Activated naive CD8-positive, alpha-beta T cell treated with anti-CD3 and anti-CD28 coated beads, Interleukin-2, amount 10 ng/mL, durations not matched to agents 7 days and 5 days (primary cell): ENCODE results near the gene SLC30A10. TPM values are rescaled to one million over a fixed set of nuclear protein-coding genes. Genes with fewer than 3 reads are reported as not detected.
"Not testable (repeated sequence)": the region's sequence is repeated elsewhere in the genome, so short reads cannot be mapped to it uniquely, and the experiment has no call there.

Experiments used
- ATAC-seq: fragments of 150-1000 bp; cut with Tn5 transposase; one replicate; pipeline ENCODE4 v1.10.0; 2021; ENCODE audit warnings: low read depth, moderate library complexity
- POLR2A ChIA-PET: fragments of 350-600 bp; sonication (Branson Sonifier 250); formaldehyde crosslinking; loops from one replicate; lab custom pipeline; 2021; ENCODE audit warnings: antibody characterized with exemption; lab: Charles Lee
- DNase-seq: peaks from one replicate; pipeline ENCODE4 v3.0.0; 2021
- H3K27ac Mint-ChIP-seq: one replicate; pipeline ENCODE4 v1.8.0; 2022; ENCODE audit warnings: mild to moderate bottlenecking, mixed read lengths
- H3K27me3 Mint-ChIP-seq: one replicate; pipeline ENCODE4 v1.8.0; 2022; ENCODE audit warnings: mild to moderate bottlenecking, moderate library complexity, mixed read lengths
- H3K36me3 Mint-ChIP-seq: one replicate; pipeline ENCODE4 v1.8.0; 2021; ENCODE audit warnings: mild to moderate bottlenecking, mixed read lengths
- H3K4me1 Mint-ChIP-seq: one replicate; pipeline ENCODE4 v1.8.0; 2021; ENCODE audit warnings: mixed read lengths
- H3K4me3 Mint-ChIP-seq: one replicate; pipeline ENCODE4 v1.8.0; 2022; ENCODE audit warnings: mild to moderate bottlenecking, moderate library complexity, mixed read lengths
- H3K9me3 Mint-ChIP-seq: one replicate; pipeline ENCODE4 v1.8.0; 2021; ENCODE audit warnings: mixed read lengths
- total RNA-seq, 2 experiments: library from RNA; stranded (reverse); gene quantifications; one replicate each; pipeline ENCODE4 v1.2.3, GENCODE V29; 2021

The SLC30A10 gene
- total RNA-seq, 2 experiments from 2014 or later = not detected

GRCh38 chr1:219898375-219898774 lies 30.0 kb downstream of the SLC30A10 start:
- Mint-ChIP-seq H3K36me3 (no peaks in the 10 kb centered on the region), H3K27me3 (peaks cover 5% of the 10 kb centered on the region)

GRCh38 chr1:219897914-219898313 lies 30.4 kb downstream of the SLC30A10 start:
- H3K27me3 Mint-ChIP-seq = peaks cover 5% of the 10 kb centered on the region
- POLR2A ChIA-PET = no interaction called here
- no peak overlapping the region for H3K4me3 Mint-ChIP-seq
- no peaks in the 10 kb centered on the region for H3K36me3 Mint-ChIP-seq
- no peak overlapping the region for H3K27ac Mint-ChIP-seq
- H3K4me1 Mint-ChIP-seq = no peaks in the 10 kb centered on the region
- ATAC-seq = no peak
- no peaks in the 10 kb centered on the region for H3K9me3 Mint-ChIP-seq
- no peak for DNase-seq

More at GRCh38 chr1:219898375-219898774, 30.0 kb downstream of the SLC30A10 start:
- POLR2A ChIA-PET = no interaction called here
- H3K27ac Mint-ChIP-seq = no peak overlapping the region
- ATAC-seq (no peak), DNase-seq (no peak)
- no peaks in the 10 kb centered on the region for H3K4me1 Mint-ChIP-seq
- H3K9me3 Mint-ChIP-seq = no peaks in the 10 kb centered on the region
- no peak overlapping the region for H3K4me3 Mint-ChIP-seq

GRCh38 chr1:219892271-219892670 lies 36.1 kb downstream of the SLC30A10 start:
- H3K4me1 Mint-ChIP-seq, DNase-seq, H3K27me3 Mint-ChIP-seq, H3K27ac Mint-ChIP-seq, POLR2A ChIA-PET, ATAC-seq, H3K4me3 Mint-ChIP-seq, H3K36me3 Mint-ChIP-seq, H3K9me3 Mint-ChIP-seq: not testable (repeated sequence)

- ATAC-seq, H3K4me1 Mint-ChIP-seq, DNase-seq, H3K27me3 Mint-ChIP-seq, H3K36me3 Mint-ChIP-seq, POLR2A ChIA-PET, H3K9me3 Mint-ChIP-seq, H3K27ac Mint-ChIP-seq, H3K4me3 Mint-ChIP-seq: not testable (repeated sequence)
Measured at GRCh38 chr1:219891846-219892245, 36.5 kb downstream of the SLC30A10 start.

- H3K4me3 Mint-ChIP-seq, H3K27ac Mint-ChIP-seq, H3K36me3 Mint-ChIP-seq, H3K27me3 Mint-ChIP-seq, H3K4me1 Mint-ChIP-seq, POLR2A ChIA-PET, DNase-seq, ATAC-seq, H3K9me3 Mint-ChIP-seq: not testable (repeated sequence)
Measured at GRCh38 chr1:219888667-219889066, 39.7 kb downstream of the SLC30A10 start.

- ATAC-seq (no peak), DNase-seq (no peak)
- Mint-ChIP-seq H3K36me3 (no peaks in the 10 kb centered on the region), H3K27ac (no peak overlapping the region), H3K4me3 (no peak overlapping the region), H3K4me1 (no peaks in the 10 kb centered on the region), H3K27me3 (peaks cover 8% of the 10 kb centered on the region), H3K9me3 (no peaks in the 10 kb centered on the region)
- POLR2A ChIA-PET = no interaction called here
Measured at GRCh38 chr1:219885680-219886079, 42.7 kb downstream of the SLC30A10 start.

- DNase-seq = no peak
- POLR2A ChIA-PET = no interaction called here
- Mint-ChIP-seq H3K9me3 (no peaks in the 10 kb centered on the region), H3K27ac (no peak overlapping the region), H3K36me3 (no peaks in the 10 kb centered on the region), H3K27me3 (peaks cover 10% of the 10 kb centered on the region), H3K4me1 (no peaks in the 10 kb centered on the region), H3K4me3 (no peak overlapping the region)
- ATAC-seq = no peak
Measured at GRCh38 chr1:219883400-219884332, 44.7 kb downstream of the SLC30A10 start.

GRCh38 chr1:219882755-219883154 lies 45.6 kb downstream of the SLC30A10 start:
- Mint-ChIP-seq H3K9me3 (no peaks in the 10 kb centered on the region), H3K36me3 (no peaks in the 10 kb centered on the region), H3K4me3 (no peak overlapping the region), H3K4me1 (no peaks in the 10 kb centered on the region), H3K27ac (no peak overlapping the region), H3K27me3 (peaks cover 10% of the 10 kb centered on the region)
- ATAC-seq (no peak), DNase-seq (no peak)
- POLR2A ChIA-PET = no interaction called here

GRCh38 chr1:219882096-219882495 lies 46.3 kb downstream of the SLC30A10 start:
- Mint-ChIP-seq H3K4me3 (no peak overlapping the region), H3K27me3 (peaks cover 10% of the 10 kb centered on the region), H3K4me1 (no peaks in the 10 kb centered on the region), H3K27ac (no peak overlapping the region), H3K9me3 (no peaks in the 10 kb centered on the region), H3K36me3 (no peaks in the 10 kb centered on the region)
- POLR2A ChIA-PET = no interaction called here
- ATAC-seq (no peak), DNase-seq (no peak)

GRCh38 chr1:219880765-219881457 lies 47.4 kb downstream of the SLC30A10 start:
- Mint-ChIP-seq H3K27me3 (peaks cover 10% of the 10 kb centered on the region), H3K4me1 (no peaks in the 10 kb centered on the region), H3K4me3 (no peak overlapping the region), H3K36me3 (no peaks in the 10 kb centered on the region), H3K27ac (no peak overlapping the region), H3K9me3 (no peaks in the 10 kb centered on the region)
- DNase-seq (no peak), ATAC-seq (no peak)
- POLR2A ChIA-PET = no interaction called here

GRCh38 chr1:219876798-219877209 lies 51.6 kb downstream of the SLC30A10 start:
- H3K36me3 Mint-ChIP-seq = no peaks in the 10 kb centered on the region
- POLR2A ChIA-PET = no interaction called here
- no peaks in the 10 kb centered on the region for H3K4me1 Mint-ChIP-seq
- no peaks in the 10 kb centered on the region for H3K9me3 Mint-ChIP-seq
- no peak for DNase-seq
- peaks cover 2% of the 10 kb centered on the region for H3K27me3 Mint-ChIP-seq
- no peak overlapping the region for H3K27ac Mint-ChIP-seq
- ATAC-seq = no peak
- no peak overlapping the region for H3K4me3 Mint-ChIP-seq

- Mint-ChIP-seq H3K27me3 (peaks cover 2% of the 10 kb centered on the region), H3K4me3 (no peak overlapping the region), H3K27ac (no peak overlapping the region), H3K36me3 (no peaks in the 10 kb centered on the region), H3K4me1 (no peaks in the 10 kb centered on the region), H3K9me3 (no peaks in the 10 kb centered on the region)
- ATAC-seq (no peak), DNase-seq (no peak)
- POLR2A ChIA-PET = no interaction called here
Measured at GRCh38 chr1:219875860-219876259, 52.5 kb downstream of the SLC30A10 start.

- POLR2A ChIA-PET, H3K4me3 Mint-ChIP-seq, H3K9me3 Mint-ChIP-seq, DNase-seq, ATAC-seq, H3K4me1 Mint-ChIP-seq, H3K27me3 Mint-ChIP-seq, H3K27ac Mint-ChIP-seq, H3K36me3 Mint-ChIP-seq: not testable (repeated sequence)
Measured at GRCh38 chr1:219872538-219872937, 55.8 kb downstream of the SLC30A10 start.
